GM19467 (cell line): ENCODE results near the gene POLE3.
"Not testable (repeated sequence)": the region's sequence is repeated elsewhere in the genome, so short reads cannot be mapped to it uniquely, and the experiment has no call there.

Source experiments
- ATAC-seq: cut with Tn5 transposase; IDR thresholded peaks from one replicate; pipeline ENCODE4 v1.9.1; 2021; ENCODE audit warnings: mild to moderate bottlenecking, moderate library complexity; ENCODE audit not compliant: unreplicated experiment

POLE3 gene

GRCh38 chr9:113410207-113410864, at the start of gene POLE3, which contains the start of gene C9orf43:
Gene POLE3 (minus strand): TSS chr9:113410675. CDS start chr9:113410293, 382 bp downstream.
Gene C9orf43 (plus strand): TSS chr9:113410747. CDS start chr9:113413494, 2,747 bp downstream.
- peak; percentile 87 for ATAC-seq

- no peak for ATAC-seq
Measured at GRCh38 chr9:113456235-113456634, 45.8 kb upstream of the POLE3 start.

GRCh38 chr9:113454914-113455761, 44.7 kb upstream of the POLE3 start:
- ATAC-seq = no peak

- ATAC-seq = no peak
Measured at GRCh38 chr9:113452113-113452605, 41.7 kb upstream of the POLE3 start.

- no peak for ATAC-seq
Measured at GRCh38 chr9:113449376-113449775, 38.9 kb upstream of the POLE3 start.

- no peak for ATAC-seq
Measured at GRCh38 chr9:113446323-113446740, 35.9 kb upstream of the POLE3 start.

- ATAC-seq = no peak
Measured at GRCh38 chr9:113444736-113445135, 34.3 kb upstream of the POLE3 start.

GRCh38 chr9:113437716-113438115, 27.2 kb upstream of the POLE3 start:
- not testable (repeated sequence) for ATAC-seq

GRCh38 chr9:113436728-113437515, 26.4 kb upstream of the POLE3 start:
- no peak for ATAC-seq

- no peak for ATAC-seq
Measured at GRCh38 chr9:113431191-113431590, 20.7 kb upstream of the POLE3 start.

GRCh38 chr9:113428062-113428615, 17.7 kb upstream of the POLE3 start:
- ATAC-seq = no peak

- ATAC-seq = no peak
Measured at GRCh38 chr9:113427629-113428028, 17.2 kb upstream of the POLE3 start.

GRCh38 chr9:113426701-113427100, 16.2 kb upstream of the POLE3 start:
- no peak for ATAC-seq

- no peak for ATAC-seq
Measured at GRCh38 chr9:113425072-113425471, 14.6 kb upstream of the POLE3 start.

GRCh38 chr9:113421726-113422125, 11.3 kb upstream of the POLE3 start:
- no peak for ATAC-seq

- ATAC-seq = no peak
Measured at GRCh38 chr9:113417370-113417769, 6.9 kb upstream of the POLE3 start.

GRCh38 chr9:113416149-113416721, 5.8 kb upstream of the POLE3 start:
- ATAC-seq = peak; percentile 92

- no peak for ATAC-seq
Measured at GRCh38 chr9:113409883-113410206, 630 bp downstream of the POLE3 start.

GRCh38 chr9:113409481-113409880, 994 bp downstream of the POLE3 start:
- no peak for ATAC-seq

GRCh38 chr9:113406873-113407511, 3.5 kb downstream of the POLE3 start:
- ATAC-seq = not testable (repeated sequence)
